Measurements from ENCODE around the gene SEMA3C.

SEMA3C gene

GRCh38 chr7:80848841-80849240 is 70.0 kb downstream of the SEMA3C start:
- DNase-seq (ENCODE audit: low read depth in 2 of 2), result no peak

- no peak for DNase-seq (ENCODE audit: low read depth in 2 of 2)
These were observed 71.0 kb downstream of the SEMA3C start for GRCh38 chr7:80847895-80848294.

GRCh38 chr7:80847027-80847426 is 71.8 kb downstream of the SEMA3C start:
- DNase-seq (ENCODE audit: low read depth in 2 of 2), result no peak

GRCh38 chr7:80844916-80845315 is 73.9 kb downstream of the SEMA3C start:
- DNase-seq (ENCODE audit: low read depth in 2 of 2), result no peak

GRCh38 chr7:80843018-80843677 is 75.7 kb downstream of the SEMA3C start:
- DNase-seq (ENCODE audit: low read depth in 2 of 2), result no peak

- no peak for DNase-seq (ENCODE audit: low read depth in 2 of 2)
These were observed 76.6 kb downstream of the SEMA3C start for GRCh38 chr7:80842022-80842790.

GRCh38 chr7:80841423-80841955 is 77.4 kb downstream of the SEMA3C start:
- DNase-seq (ENCODE audit: low read depth in 2 of 2), result no peak

- DNase-seq (ENCODE audit: low read depth in 2 of 2), result no peak
These were observed 78.2 kb downstream of the SEMA3C start for GRCh38 chr7:80840681-80841080.

GRCh38 chr7:80839855-80840254 is 79.0 kb downstream of the SEMA3C start:
- no peak for DNase-seq (ENCODE audit: low read depth in 2 of 2)

- no peak for DNase-seq (ENCODE audit: low read depth in 2 of 2)
These were observed 80.2 kb downstream of the SEMA3C start for GRCh38 chr7:80838643-80839042.

- no peak for DNase-seq (ENCODE audit: low read depth in 2 of 2)
These were observed 81.5 kb downstream of the SEMA3C start for GRCh38 chr7:80837345-80837744.

GRCh38 chr7:80835251-80835650 is 83.6 kb downstream of the SEMA3C start:
- DNase-seq (ENCODE audit: low read depth in 2 of 2), result no peak

GRCh38 chr7:80833289-80834268 is 85.3 kb downstream of the SEMA3C start:
- no peak for DNase-seq (ENCODE audit: low read depth in 2 of 2)

- DNase-seq (ENCODE audit: low read depth in 2 of 2), result no peak
These were observed 86.8 kb downstream of the SEMA3C start for GRCh38 chr7:80832006-80832405.

GRCh38 chr7:80830584-80831285 is 88.1 kb downstream of the SEMA3C start:
- DNase-seq (ENCODE audit: low read depth in 2 of 2), result no peak

GRCh38 chr7:80830010-80830409 is 88.8 kb downstream of the SEMA3C start:
- no peak for DNase-seq (ENCODE audit: low read depth in 2 of 2)

GRCh38 chr7:80829527-80829926 is 89.3 kb downstream of the SEMA3C start:
- no peak for DNase-seq (ENCODE audit: low read depth in 2 of 2)

- DNase-seq (ENCODE audit: low read depth in 2 of 2), result no peak
These were observed 91.6 kb downstream of the SEMA3C start for GRCh38 chr7:80827239-80827633.

GRCh38 chr7:80826520-80827238 is 92.2 kb downstream of the SEMA3C start:
- no peak for DNase-seq (ENCODE audit: low read depth in 2 of 2)

- no peak for DNase-seq (ENCODE audit: low read depth in 2 of 2)
These were observed 93.4 kb downstream of the SEMA3C start for GRCh38 chr7:80825499-80825898.

GRCh38 chr7:80824253-80824652 is 94.6 kb downstream of the SEMA3C start:
- no peak for DNase-seq (ENCODE audit: low read depth in 2 of 2)

Data from stimulated activated CD8-positive, alpha-beta memory T cell treated with anti-CD3 and anti-CD28 coated beads, Interleukin-7, amount 100 ng/mL, for 4 hours (primary cell).